ENCODE measurements around the gene AJM1. TPM values are rescaled to one million over a fixed set of nuclear protein-coding genes. Genes with fewer than 3 reads are reported as not detected.

The AJM1 gene
- total and polyA plus RNA-seq, 2 of the 8 experiments (the other 6 are each of a cell fraction or from before 2014, with no cell fraction given): 0.12 to 0.97 TPM

Small RNAs within 50 kb of the gene (microRNA-seq; reads per million reads assigned to microRNA genes)
- gene MIR4292 (ENCODE audit: borderline microRNAs expressed in 2 of 2, borderline number of aligned reads in 2 of 2, borderline replicate concordance in 1 of 2) (0 reads per million in 2 experiments), gene MIR4479 (ENCODE audit: borderline microRNAs expressed in 2 of 2, borderline number of aligned reads in 2 of 2, borderline replicate concordance in 1 of 2) (0 to 0.46 reads per million in 2 experiments)

Small RNAs within 50 kb of the gene (small RNA-seq; reads per million reads assigned to genes)
- gene AL355987.2 (ENCODE audit: insufficient read depth) (not detected), gene MIR4292 (ENCODE audit: insufficient read depth) (not detected), gene MIR4479 (ENCODE audit: insufficient read depth) (0.86 reads per million)

Other genes starting within 250 kb of the AJM1 start
- gene EGFL7, start 179.6 kb upstream of the AJM1 start, total RNA-seq (2021; fragmentation: NEBNext Ultra II Directional; extraction: Animal tissue kit (Norgen Biotek cat#: 25700)): 37.8 and 39.8 TPM in 2 replicates
- 53.4 and 82.5 TPM in 2 replicates for gene EGFL7, start 179.6 kb upstream of the AJM1 start, polyA plus RNA-seq (2011; rRNA removed)
- 30.5 and 31.6 TPM in 2 replicates for gene AGPAT2, start 155.0 kb upstream of the AJM1 start, total RNA-seq (2021; fragmentation: NEBNext Ultra II Directional; extraction: Animal tissue kit (Norgen Biotek cat#: 25700))
- 37.6 and 52.1 TPM in 2 replicates for gene AGPAT2, start 155.0 kb upstream of the AJM1 start, polyA plus RNA-seq (2011; rRNA removed)
- gene DIPK1B, start 129.9 kb upstream of the AJM1 start, total RNA-seq (2021; fragmentation: NEBNext Ultra II Directional; extraction: Animal tissue kit (Norgen Biotek cat#: 25700)): 32.3 and 35.3 TPM in 2 replicates
- 64.8 and 78.8 TPM in 2 replicates for gene DIPK1B, start 129.9 kb upstream of the AJM1 start, polyA plus RNA-seq (2011; rRNA removed)
- gene LCN10, start 99.5 kb upstream of the AJM1 start, total RNA-seq (2021; fragmentation: NEBNext Ultra II Directional; extraction: Animal tissue kit (Norgen Biotek cat#: 25700)): 2.8 and 4.8 TPM in 2 replicates
- gene LCN10, start 99.5 kb upstream of the AJM1 start, polyA plus RNA-seq (2011; rRNA removed): 2.6 and 3.5 TPM in 2 replicates
- not detected in 2 replicates for gene LCN6, start 94.0 kb upstream of the AJM1 start, total RNA-seq (2021; fragmentation: NEBNext Ultra II Directional; extraction: Animal tissue kit (Norgen Biotek cat#: 25700))
- gene LCN6, start 94.0 kb upstream of the AJM1 start, polyA plus RNA-seq (2011; rRNA removed): not detected in 2 replicates
- gene LCN8, start 84.2 kb upstream of the AJM1 start, total RNA-seq (2021; fragmentation: NEBNext Ultra II Directional; extraction: Animal tissue kit (Norgen Biotek cat#: 25700)): not detected in 2 replicates
- gene LCN8, start 84.2 kb upstream of the AJM1 start, polyA plus RNA-seq (2011; rRNA removed): 0.14 TPM in 1 of 2 replicates, not detected in the other
- gene LCN15, start 78.0 kb upstream of the AJM1 start, total RNA-seq (2021; fragmentation: NEBNext Ultra II Directional; extraction: Animal tissue kit (Norgen Biotek cat#: 25700)): 0.47 and 0.61 TPM in 2 replicates
- 0.08 and 0.25 TPM in 2 replicates for gene LCN15, start 78.0 kb upstream of the AJM1 start, polyA plus RNA-seq (2011; rRNA removed)
- 50.6 and 51.1 TPM in 2 replicates for gene TMEM141, start 51.1 kb upstream of the AJM1 start, total RNA-seq (2021; fragmentation: NEBNext Ultra II Directional; extraction: Animal tissue kit (Norgen Biotek cat#: 25700))
- 137 and 140 TPM in 2 replicates for gene TMEM141, start 51.1 kb upstream of the AJM1 start, polyA plus RNA-seq (2011; rRNA removed)
- 0.78 and 1.6 TPM in 2 replicates for gene CCDC183, start 46.1 kb upstream of the AJM1 start, total RNA-seq (2021; fragmentation: NEBNext Ultra II Directional; extraction: Animal tissue kit (Norgen Biotek cat#: 25700))
- 0.51 and 1.1 TPM in 2 replicates for gene CCDC183, start 46.1 kb upstream of the AJM1 start, polyA plus RNA-seq (2011; rRNA removed)
- 129 and 130 TPM in 2 replicates for gene RABL6, start 34.5 kb upstream of the AJM1 start, total RNA-seq (2021; fragmentation: NEBNext Ultra II Directional; extraction: Animal tissue kit (Norgen Biotek cat#: 25700))
- gene RABL6, start 34.5 kb upstream of the AJM1 start, polyA plus RNA-seq (2011; rRNA removed): 70.1 and 98.6 TPM in 2 replicates
- 109 and 111 TPM in 2 replicates for gene PHPT1, start 6.9 kb downstream of the AJM1 start, total RNA-seq (2021; fragmentation: NEBNext Ultra II Directional; extraction: Animal tissue kit (Norgen Biotek cat#: 25700))
- gene PHPT1, start 6.9 kb downstream of the AJM1 start, polyA plus RNA-seq (2011; rRNA removed): 226 and 246 TPM in 2 replicates
- gene MAMDC4, start 9.9 kb downstream of the AJM1 start, total RNA-seq (2021; fragmentation: NEBNext Ultra II Directional; extraction: Animal tissue kit (Norgen Biotek cat#: 25700)): 4.5 TPM in 2 replicates
- gene MAMDC4, start 9.9 kb downstream of the AJM1 start, polyA plus RNA-seq (2011; rRNA removed): 3.1 and 6.6 TPM in 2 replicates
- 337 and 338 TPM in 2 replicates for gene EDF1, start 23.8 kb downstream of the AJM1 start, total RNA-seq (2021; fragmentation: NEBNext Ultra II Directional; extraction: Animal tissue kit (Norgen Biotek cat#: 25700))
- 297 and 298 TPM in 2 replicates for gene EDF1, start 23.8 kb downstream of the AJM1 start, polyA plus RNA-seq (2011; rRNA removed)
- 50.2 and 50.5 TPM in 2 replicates for gene TRAF2, start 44.0 kb downstream of the AJM1 start, total RNA-seq (2021; fragmentation: NEBNext Ultra II Directional; extraction: Animal tissue kit (Norgen Biotek cat#: 25700))
- 26.9 and 39.3 TPM in 2 replicates for gene TRAF2, start 44.0 kb downstream of the AJM1 start, polyA plus RNA-seq (2011; rRNA removed)
- gene FBXW5, start 102.3 kb downstream of the AJM1 start, total RNA-seq (2021; fragmentation: NEBNext Ultra II Directional; extraction: Animal tissue kit (Norgen Biotek cat#: 25700)): 49.0 and 49.5 TPM in 2 replicates
- 71.0 and 93.6 TPM in 2 replicates for gene FBXW5, start 102.3 kb downstream of the AJM1 start, polyA plus RNA-seq (2011; rRNA removed)
- gene C8G, start 102.8 kb downstream of the AJM1 start, total RNA-seq (2021; fragmentation: NEBNext Ultra II Directional; extraction: Animal tissue kit (Norgen Biotek cat#: 25700)): 0.80 TPM in 1 of 2 replicates, not detected in the other
- gene C8G, start 102.8 kb downstream of the AJM1 start, polyA plus RNA-seq (2011; rRNA removed): 0.62 and 1.8 TPM in 2 replicates
- 1.5 and 1.7 TPM in 2 replicates for gene LCN12, start 109.8 kb downstream of the AJM1 start, total RNA-seq (2021; fragmentation: NEBNext Ultra II Directional; extraction: Animal tissue kit (Norgen Biotek cat#: 25700))
- gene LCN12, start 109.8 kb downstream of the AJM1 start, polyA plus RNA-seq (2011; rRNA removed): 1.1 and 2.1 TPM in 2 replicates
- gene PTGDS, start 135.0 kb downstream of the AJM1 start, total RNA-seq (2021; fragmentation: NEBNext Ultra II Directional; extraction: Animal tissue kit (Norgen Biotek cat#: 25700)): 2.2 and 2.3 TPM in 2 replicates
- gene PTGDS, start 135.0 kb downstream of the AJM1 start, polyA plus RNA-seq (2011; rRNA removed): 1.7 and 2.5 TPM in 2 replicates
- gene LCNL1, start 140.5 kb downstream of the AJM1 start, total RNA-seq (2021; fragmentation: NEBNext Ultra II Directional; extraction: Animal tissue kit (Norgen Biotek cat#: 25700)): 0.15 TPM in 1 of 2 replicates, not detected in the other
- gene LCNL1, start 140.5 kb downstream of the AJM1 start, polyA plus RNA-seq (2011; rRNA removed): 0.11 and 0.35 TPM in 2 replicates
- 40.8 and 43.4 TPM in 2 replicates for gene PAXX, start 149.9 kb downstream of the AJM1 start, total RNA-seq (2021; fragmentation: NEBNext Ultra II Directional; extraction: Animal tissue kit (Norgen Biotek cat#: 25700))
- gene PAXX, start 149.9 kb downstream of the AJM1 start, polyA plus RNA-seq (2011; rRNA removed): 45.9 and 56.8 TPM in 2 replicates
- not detected in 2 replicates for gene CLIC3, start 154.1 kb downstream of the AJM1 start, total RNA-seq (2021; fragmentation: NEBNext Ultra II Directional; extraction: Animal tissue kit (Norgen Biotek cat#: 25700))
- 0.12 and 0.33 TPM in 2 replicates for gene CLIC3, start 154.1 kb downstream of the AJM1 start, polyA plus RNA-seq (2011; rRNA removed)
- 12.5 and 15.2 TPM in 2 replicates for gene ABCA2, start 185.8 kb downstream of the AJM1 start, total RNA-seq (2021; fragmentation: NEBNext Ultra II Directional; extraction: Animal tissue kit (Norgen Biotek cat#: 25700))
- 14.3 and 21.9 TPM in 2 replicates for gene ABCA2, start 185.8 kb downstream of the AJM1 start, polyA plus RNA-seq (2011; rRNA removed)
- not detected in 2 replicates for gene FUT7, start 189.6 kb downstream of the AJM1 start, total RNA-seq (2021; fragmentation: NEBNext Ultra II Directional; extraction: Animal tissue kit (Norgen Biotek cat#: 25700))
- not detected in 2 replicates for gene FUT7, start 189.6 kb downstream of the AJM1 start, polyA plus RNA-seq (2011; rRNA removed)
- 41.9 and 44.1 TPM in 2 replicates for gene NPDC1, start 203.7 kb downstream of the AJM1 start, total RNA-seq (2021; fragmentation: NEBNext Ultra II Directional; extraction: Animal tissue kit (Norgen Biotek cat#: 25700))
- 26.2 and 43.6 TPM in 2 replicates for gene NPDC1, start 203.7 kb downstream of the AJM1 start, polyA plus RNA-seq (2011; rRNA removed)
- gene ENTPD2, start 211.6 kb downstream of the AJM1 start, total RNA-seq (2021; fragmentation: NEBNext Ultra II Directional; extraction: Animal tissue kit (Norgen Biotek cat#: 25700)): 3.2 and 3.8 TPM in 2 replicates
- 0.65 and 1.9 TPM in 2 replicates for gene ENTPD2, start 211.6 kb downstream of the AJM1 start, polyA plus RNA-seq (2011; rRNA removed)
- 30.3 and 32.1 TPM in 2 replicates for gene SAPCD2, start 228.1 kb downstream of the AJM1 start, total RNA-seq (2021; fragmentation: NEBNext Ultra II Directional; extraction: Animal tissue kit (Norgen Biotek cat#: 25700))
- 12.7 and 17.3 TPM in 2 replicates for gene SAPCD2, start 228.1 kb downstream of the AJM1 start, polyA plus RNA-seq (2011; rRNA removed)
- gene UAP1L1, start 235.0 kb downstream of the AJM1 start, total RNA-seq (2021; fragmentation: NEBNext Ultra II Directional; extraction: Animal tissue kit (Norgen Biotek cat#: 25700)): 5.4 and 5.5 TPM in 2 replicates
- 2.0 and 3.5 TPM in 2 replicates for gene UAP1L1, start 235.0 kb downstream of the AJM1 start, polyA plus RNA-seq (2011; rRNA removed)
- gene MAN1B1, start 244.5 kb downstream of the AJM1 start, total RNA-seq (2021; fragmentation: NEBNext Ultra II Directional; extraction: Animal tissue kit (Norgen Biotek cat#: 25700)): 35.1 and 36.3 TPM in 2 replicates
- 33.7 and 36.5 TPM in 2 replicates for gene MAN1B1, start 244.5 kb downstream of the AJM1 start, polyA plus RNA-seq (2011; rRNA removed)

Measured in H1 (cell line).